IMR-90 (cell line): Measurements from ENCODE around the gene MSL3B.

Experiments used
- ATAC-seq: fragments of 200-7000 bp; cut with Tn5 transposase; 2 replicates; pipeline ENCODE4 v1.9.1; 2020; ENCODE audit warnings: low read depth, mild to moderate bottlenecking, moderate library complexity
- BruUV-seq: library from RNA; stranded (reverse); fragments of 400-500 nt; replicated peaks from 2 replicates; lab custom pipeline; 2021; lab: Mats Ljungman, UMichigan
- CTCF ChIA-PET: fragments of 300-600 bp; formaldehyde crosslinking; extraction: SDS; loops from one replicate; lab custom pipeline; 2021; ENCODE audit warnings: antibody characterized with exemption; lab: Yijun Ruan, JAX
- POLR2A ChIA-PET: fragments of 300-600 bp; sonication (Branson Sonifier 250); formaldehyde crosslinking; loops from one replicate; lab custom pipeline; 2022; ENCODE audit warnings: antibody characterized with exemption; ENCODE audit not compliant: unreplicated experiment; lab: Charles Lee
- DNase-seq: peaks from one replicate; pipeline ENCODE4 v3.0.0; 2013
- H2AFZ ChIP-seq: replicated peaks from 2 replicates; pipeline ENCODE3; 2013; ENCODE audit warnings: low read length, mild to moderate bottlenecking; ENCODE audit not compliant: poor library complexity
- H2AK5ac ChIP-seq: 2 replicates; pipeline ENCODE4 v1.6.1; 2013; ENCODE audit warnings: low read depth, low read length, inconsistent platforms
- H2AK9ac ChIP-seq: replicated peaks from 2 replicates; pipeline ENCODE3; 2013; ENCODE audit warnings: mild to moderate bottlenecking, low read depth, low read length, moderate library complexity; ENCODE audit not compliant: poor library complexity
- H2BK120ac ChIP-seq: 2 replicates; pipeline ENCODE4 v1.6.1; 2013; ENCODE audit warnings: low read depth, low read length, inconsistent platforms
- H2BK15ac ChIP-seq: 3 replicates; pipeline ENCODE4 v1.6.1; 2013; ENCODE audit warnings: low read depth, low read length, inconsistent platforms
- H2BK20ac ChIP-seq: 2 replicates; pipeline ENCODE4 v1.6.1; 2013; ENCODE audit warnings: low read depth, mild to moderate bottlenecking, inconsistent platforms, low read length, moderate library complexity
- H2BK5ac ChIP-seq: 2 replicates; pipeline ENCODE4 v1.6.1; 2013; ENCODE audit warnings: mild to moderate bottlenecking, low read depth, low read length, inconsistent platforms; ENCODE audit not compliant: poor library complexity, severe bottlenecking
- H3K14ac ChIP-seq: replicated peaks from 2 replicates; pipeline ENCODE4 v1.6.1; 2013; ENCODE audit warnings: low read depth, low read length, inconsistent platforms
- H3K18ac ChIP-seq: 2 replicates; pipeline ENCODE4 v1.6.1; 2013; ENCODE audit warnings: low read depth, low read length, control low read depth
- H3K23ac ChIP-seq: 2 replicates; pipeline ENCODE4 v1.6.1; 2013; ENCODE audit warnings: low read depth, low read length, inconsistent platforms
- H3K27ac ChIP-seq: 2 replicates; pipeline ENCODE4 v1.5.1; 2013; ENCODE audit warnings: mild to moderate bottlenecking, control low read depth, low read length; ENCODE audit not compliant: insufficient read depth
- H3K27me3 ChIP-seq: 2 replicates; pipeline ENCODE4 v1.6.1; 2013; ENCODE audit warnings: low read length; ENCODE audit not compliant: control insufficient read depth, insufficient read depth
- H3K36me3 ChIP-seq: 2 replicates; pipeline ENCODE4 v1.6.1; 2013; ENCODE audit warnings: low read length, mixed read lengths; ENCODE audit not compliant: control insufficient read depth, insufficient read depth
- H3K4ac ChIP-seq: 2 replicates; pipeline ENCODE4 v1.6.1; 2013; ENCODE audit warnings: low read depth, low read length, inconsistent platforms
- H3K4me1 ChIP-seq: 2 replicates; pipeline ENCODE4 v1.6.1; 2013; ENCODE audit warnings: low read length, mixed read lengths; ENCODE audit not compliant: control insufficient read depth, insufficient read depth
- H3K4me2 ChIP-seq: 2 replicates; pipeline ENCODE4 v1.6.1; 2013; ENCODE audit warnings: low read depth, mild to moderate bottlenecking, control low read depth, low read length, moderate library complexity
- H3K4me3 ChIP-seq: 2 replicates; pipeline ENCODE4 v1.5.1; 2013; ENCODE audit warnings: low read depth, mild to moderate bottlenecking, control low read depth, low read length, moderate library complexity; ENCODE audit not compliant: insufficient read depth
- H3K56ac ChIP-seq: 2 replicates; pipeline ENCODE4 v1.6.1; 2013; ENCODE audit warnings: low read length, inconsistent platforms; ENCODE audit not compliant: insufficient read depth; ENCODE audit errors: extremely low read depth
- H3K79me1 ChIP-seq, 2 experiments: 2 replicates each; pipeline ENCODE4 v1.6.1; 2013; ENCODE audit warnings: low read length in 2 of 2, inconsistent platforms in 1 of 2, low read depth in 1 of 2
- H3K9ac ChIP-seq: 2 replicates; pipeline ENCODE4 v1.6.1; 2013; ENCODE audit warnings: low read depth, low read length, control low read depth
- H3K9me1 ChIP-seq: 2 replicates; pipeline ENCODE4 v1.6.1; 2013; ENCODE audit warnings: low read length, inconsistent platforms; ENCODE audit not compliant: insufficient read depth
- H3K9me3 ChIP-seq: 2 replicates; pipeline ENCODE4 v1.6.1; 2013; ENCODE audit warnings: low read length; ENCODE audit not compliant: control insufficient read depth, insufficient read depth
- H4K20me1 ChIP-seq: 2 replicates; pipeline ENCODE4 v1.6.1; 2013; ENCODE audit warnings: low read length, inconsistent platforms; ENCODE audit not compliant: insufficient read depth
- H4K5ac ChIP-seq: 2 replicates; pipeline ENCODE4 v1.6.1; 2013; ENCODE audit warnings: mild to moderate bottlenecking, low read depth, low read length, control low read depth
- H4K8ac ChIP-seq, 2 experiments: 2 replicates each; pipeline ENCODE4 v1.6.1; 2013; ENCODE audit warnings: low read depth in 2 of 2, low read length in 2 of 2, control low read depth in 1 of 2, inconsistent platforms in 1 of 2
- H4K91ac ChIP-seq: 2 replicates; pipeline ENCODE4 v1.6.1; 2013; ENCODE audit warnings: low read depth, low read length, inconsistent platforms; ENCODE audit not compliant: insufficient read depth
- BHLHE40 ChIP-seq: fragments of 150-350 bp; IDR thresholded peaks from 2 replicates; pipeline ENCODE4 v1.6.1; 2016; ENCODE audit warnings: mild to moderate bottlenecking, low read depth, low read length
- CEBPB ChIP-seq: IDR thresholded peaks from 2 replicates; pipeline ENCODE4 v1.6.1; 2012; ENCODE audit warnings: low read depth, low read length, improper control_type of control experiment
- CHD1 ChIP-seq: IDR thresholded peaks from 2 replicates; pipeline ENCODE4 v1.6.1; 2012; ENCODE audit warnings: low read depth, low read length, improper control_type of control experiment
- CTCF ChIP-seq: conservative IDR thresholded peaks from 2 replicates; pipeline ENCODE4 v1.5.1; 2012; ENCODE audit warnings: mild to moderate bottlenecking, low read depth, low read length, improper control_type of control experiment
- ELK1 ChIP-seq: fragments of 150-350 bp; IDR thresholded peaks from 2 replicates; pipeline ENCODE4 v1.6.1; 2016; ENCODE audit warnings: low read depth, mild to moderate bottlenecking, low read length, moderate library complexity, borderline replicate concordance
- FOS ChIP-seq: fragments of 150-350 bp; IDR thresholded peaks from 2 replicates; pipeline ENCODE4 v1.6.1; 2016; ENCODE audit warnings: low read depth, low read length
- MAFK ChIP-seq: IDR thresholded peaks from 2 replicates; pipeline ENCODE4 v1.6.1; 2012; ENCODE audit warnings: low read depth, low read length, improper control_type of control experiment
- MAZ ChIP-seq: IDR thresholded peaks from 2 replicates; pipeline ENCODE4 v1.6.1; 2012; ENCODE audit warnings: low read depth, mild to moderate bottlenecking, low read length, improper control_type of control experiment, moderate library complexity, borderline replicate concordance
- MXI1 ChIP-seq: IDR thresholded peaks from 2 replicates; pipeline ENCODE4 v1.6.1; 2012; ENCODE audit warnings: low read depth, mild to moderate bottlenecking, low read length, moderate library complexity, borderline replicate concordance
- NFE2L2 ChIP-seq: fragments of 150-350 bp; IDR thresholded peaks from 2 replicates; pipeline ENCODE4 v1.6.1; 2016; ENCODE audit warnings: low read depth, mild to moderate bottlenecking, low read length
- POLR2A ChIP-seq: IDR thresholded peaks from 2 replicates; pipeline ENCODE4 v1.6.1; 2012; ENCODE audit warnings: mild to moderate bottlenecking, low read depth, low read length
- RAD21 ChIP-seq: IDR thresholded peaks from 2 replicates; pipeline ENCODE4 v1.6.1; 2012; ENCODE audit warnings: low read length, improper control_type of control experiment
- RCOR1 ChIP-seq: IDR thresholded peaks from 2 replicates; pipeline ENCODE4 v1.6.1; 2012; ENCODE audit warnings: mild to moderate bottlenecking, low read length, improper control_type of control experiment; ENCODE audit not compliant: insufficient replicate concordance
- RFX5 ChIP-seq: IDR thresholded peaks from 2 replicates; pipeline ENCODE4 v1.8.0; 2012; ENCODE audit warnings: low read depth, mild to moderate bottlenecking, low read length, moderate library complexity
- SMC3 ChIP-seq: fragments of 150-350 bp; IDR thresholded peaks from 2 replicates; pipeline ENCODE4 v1.6.1; 2016; ENCODE audit warnings: low read depth, mild to moderate bottlenecking, antibody characterized with exemption, low read length, moderate library complexity
- USF2 ChIP-seq: fragments of 150-350 bp; IDR thresholded peaks from 2 replicates; pipeline ENCODE4 v1.6.1; 2017; ENCODE audit warnings: mild to moderate bottlenecking, antibody characterized with exemption, low read length, low read depth
- WGBS, 2 experiments: methylation state at CpG; one replicate each; pipeline versions ENCODE4 v1.1.5 to v1.1.7; 2013; ENCODE audit warnings: missing lambda C conversion rate in 2 of 2; ENCODE audit not compliant: insufficient read length in 1 of 2; ENCODE audit errors: extremely low coverage in 2 of 2; 5-methylcytosine and 5-hydroxymethylcytosine counted together
- dilution Hi-C: fragments of 300-500 bp; cut with HindIII; formaldehyde crosslinking; loops from one replicate; pipeline ENCODE4 v1.14.3; 2018; ENCODE audit warnings: low sequenced_read_pairs; ENCODE audit not compliant: unreplicated experiment
- in situ Hi-C: fragments of 300-500 bp; cut with MboI; formaldehyde crosslinking; loops from 3 replicates; pipeline ENCODE4 v1.14.3; 2019; ENCODE audit warnings: low sequenced_read_pairs, inconsistent platforms, mixed read lengths
- intact Hi-C: fragments of 100-400 bp; cut with micrococcal nuclease; formaldehyde crosslinking; loops from 2 replicates; pipeline ENCODE4 v1.10.0; 2022

Gene MSL3B

GRCh38 chr2:233858331-233858730, 9.9 kb downstream of the MSL3B start:
- in situ Hi-C loops = no loop called here
- no peak overlapping the region for H3K23ac ChIP-seq
- no peaks in the 10 kb centered on the region for H3K27me3 ChIP-seq
- no peak overlapping the region for H2AFZ ChIP-seq
- dilution Hi-C loops = no loop called here
- H2BK15ac ChIP-seq = no peak overlapping the region
- no peak for DNase-seq
- no peak overlapping the region for H2BK20ac ChIP-seq
- no peak overlapping the region for H3K4me3 ChIP-seq
- no peak overlapping the region for H3K14ac ChIP-seq
- H4K20me1 ChIP-seq = no peaks in the 10 kb centered on the region
- H3K36me3 ChIP-seq = no peaks in the 10 kb centered on the region
- ChIA-PET POLR2A (no interaction called here), CTCF (interaction anchor here (0.6 kb wide), 1 partner anchor 9 kb away, joined by 3 read pairs; no protein-coding TSS in a partner anchor)
- no peak overlapping the region for H3K4ac ChIP-seq
- no peaks in the 10 kb centered on the region for H3K9me3 ChIP-seq
- no peak overlapping the region for H2AK5ac ChIP-seq
- H2AK9ac ChIP-seq = no peak overlapping the region
- no CpG with 5 or more reads among the region's 4 CpGs for WGBS, 2 experiments
- H3K4me2 ChIP-seq = no peak overlapping the region
- H3K56ac ChIP-seq = no peak overlapping the region
- no TSS peak for BruUV-seq
- H2BK5ac ChIP-seq = no peak overlapping the region
- H2BK120ac ChIP-seq = no peak overlapping the region
- H3K9ac ChIP-seq = no peak overlapping the region
- no peak overlapping the region for H4K5ac ChIP-seq
- H3K27ac ChIP-seq = no peak overlapping the region
- no peak for TF ChIP-seq CTCF
- no peak for TF ChIP-seq SMC3
- no peak for TF ChIP-seq FOS
- no peak for TF ChIP-seq BHLHE40
- TF ChIP-seq RCOR1 = no peak
- TF ChIP-seq MAFK = no peak
- TF ChIP-seq RAD21 = no peak
- no peak for TF ChIP-seq MAZ
- TF ChIP-seq RFX5 = no peak
- no peak for TF ChIP-seq ELK1
- TF ChIP-seq USF2 = no peak
- no peak for TF ChIP-seq POLR2A
- no peak for TF ChIP-seq NFE2L2
- no peak for TF ChIP-seq CHD1
- no peak for TF ChIP-seq CEBPB
- no peak for TF ChIP-seq MXI1
- H4K8ac ChIP-seq = no peak overlapping the region
- no peaks in the 10 kb centered on the region; the same call in 1 of the 2 replicates for H3K9me1 ChIP-seq
- H3K79me1 ChIP-seq = peaks cover 0 to 4% of the 10 kb centered on the region in 2 experiments; a peak in 1 of 4 replicates
- ATAC-seq = no peak
- H4K91ac ChIP-seq = no peak overlapping the region
- no peak overlapping the region for H3K18ac ChIP-seq
- intact Hi-C loops = loop anchor here (10.0 kb wide), 2 partner anchors 294 to 686 kb away; partner anchors contain the start of gene USP40
- peaks cover 6% of the 10 kb centered on the region for H3K4me1 ChIP-seq
